Immature natural killer cell (primary cell): ENCODE results near the gene CHST15. TPM values are rescaled to one million over a fixed set of nuclear protein-coding genes. Genes with fewer than 3 reads are reported as not detected.

Experiments
- DNase-seq, 3 donors: peaks; one replicate each; pipeline ENCODE4 v3.0.0; 2022; ENCODE audit warnings: mixed read lengths in 1 of 3
- H3K27ac Mint-ChIP-seq, 6 donors: one replicate each; pipeline ENCODE4 v1.8.0; 2020; ENCODE audit warnings: mixed read lengths in 6 of 6, mild to moderate bottlenecking in 5 of 6, inconsistent platforms in 4 of 6, moderate library complexity in 3 of 6
- H3K27me3 Mint-ChIP-seq, 3 donors: one replicate each; pipeline ENCODE4 v1.8.0; 2020 to 2021; ENCODE audit warnings: low read depth in 3 of 3, mild to moderate bottlenecking in 3 of 3, mixed read lengths in 3 of 3, moderate library complexity in 3 of 3, inconsistent platforms in 1 of 3
- H3K36me3 Mint-ChIP-seq, 3 donors: one replicate each; pipeline ENCODE4 v1.8.0; 2020; ENCODE audit warnings: mixed read lengths in 3 of 3, inconsistent platforms in 2 of 3, mild to moderate bottlenecking in 2 of 3
- H3K4me1 Mint-ChIP-seq, 2 donors: one replicate each; pipeline ENCODE4 v1.8.0; 2020; ENCODE audit warnings: inconsistent platforms in 2 of 2, mild to moderate bottlenecking in 2 of 2, mixed read lengths in 2 of 2, moderate library complexity in 1 of 2
- H3K4me3 Mint-ChIP-seq, 5 donors: one replicate each; pipeline ENCODE4 v1.8.0; 2020; ENCODE audit warnings: mild to moderate bottlenecking in 5 of 5, mixed read lengths in 5 of 5, inconsistent platforms in 3 of 5, moderate library complexity in 3 of 5
- H3K9me3 Mint-ChIP-seq, 6 donors: one replicate each; pipeline ENCODE4 v1.8.0; 2020; ENCODE audit warnings: mild to moderate bottlenecking in 6 of 6, mixed read lengths in 6 of 6, inconsistent platforms in 4 of 6, moderate library complexity in 3 of 6
- polyA plus RNA-seq, 3 donors: library from polyadenylated mRNA; unstranded; fragments of 300-500 nt; fragmentation: Illumina TruSeq; gene quantifications; one replicate each; pipeline ENCODE4 v1.2.3, GENCODE V29; 2021

CHST15 gene
- polyA plus RNA-seq, result under 1 TPM; 0.07 to 0.20 (median 0.08) TPM

- no peak within 1 kb of the TSS for H3K27ac Mint-ChIP-seq
These were observed at the start of gene CHST15 for GRCh38 chr10:124092860-124093773. TSS of gene CHST15 (minus strand) at chr10:124093598. CDS start at chr10:124046212, 47,386 bp downstream.

GRCh38 chr10:124142960-124143359 lies 49.6 kb upstream of the CHST15 start:
- DNase-seq, result no peak
- peaks cover 0 to 2% (median 0%) of the 10 kb centered on the region in 6 donors for H3K9me3 Mint-ChIP-seq
- no peak overlapping the region for H3K27ac Mint-ChIP-seq
- H3K27me3 Mint-ChIP-seq, result peaks cover 0 to 3% (median 2%) of the 10 kb centered on the region in 3 donors
- no peak overlapping the region for H3K4me3 Mint-ChIP-seq
- no peaks in the 10 kb centered on the region for H3K36me3 Mint-ChIP-seq
- H3K4me1 Mint-ChIP-seq, result no peaks in the 10 kb centered on the region

More at GRCh38 chr10:124092860-124093773, at the start of gene CHST15:
- Mint-ChIP-seq H3K27me3 (peaks cover 3 to 24% (median 7%) of the 10 kb centered on the region in 3 donors), H3K36me3 (peaks cover 0 to 4% (median 3%) of the 10 kb centered on the region in 3 donors), H3K9me3 (peaks cover 0 to 3% (median 0%) of the 10 kb centered on the region in 6 donors), H3K4me1 (peaks cover 0 to 2% of the 10 kb centered on the region in 2 donors), H3K4me3 (peak within 1 kb of the TSS in 1 of 5 donors; percentile 30)
- DNase-seq, result no peak

GRCh38 chr10:124142006-124142739 lies 48.8 kb upstream of the CHST15 start:
- Mint-ChIP-seq H3K27me3 (peaks cover 0 to 3% (median 0%) of the 10 kb centered on the region in 3 donors), H3K9me3 (peaks cover 0 to 2% (median 0%) of the 10 kb centered on the region in 6 donors), H3K27ac (no peak overlapping the region), H3K4me3 (no peak overlapping the region), H3K36me3 (no peaks in the 10 kb centered on the region), H3K4me1 (no peaks in the 10 kb centered on the region)
- no peak for DNase-seq

GRCh38 chr10:124138883-124139348 lies 45.5 kb upstream of the CHST15 start:
- H3K27ac Mint-ChIP-seq, result no peak overlapping the region
- no peak for DNase-seq
- H3K27me3 Mint-ChIP-seq, result peaks cover 0 to 3% (median 0%) of the 10 kb centered on the region in 3 donors
- H3K9me3 Mint-ChIP-seq, result peaks cover 0 to 2% (median 0%) of the 10 kb centered on the region in 6 donors
- no peaks in the 10 kb centered on the region for H3K36me3 Mint-ChIP-seq
- no peaks in the 10 kb centered on the region for H3K4me1 Mint-ChIP-seq
- no peak overlapping the region for H3K4me3 Mint-ChIP-seq

- H3K36me3 Mint-ChIP-seq, result no peaks in the 10 kb centered on the region
- no peak for DNase-seq
- peaks cover 0 to 3% (median 0%) of the 10 kb centered on the region in 3 donors for H3K27me3 Mint-ChIP-seq
- no peaks in the 10 kb centered on the region for H3K4me1 Mint-ChIP-seq
- H3K4me3 Mint-ChIP-seq, result no peak overlapping the region
- peaks cover 0 to 2% (median 0%) of the 10 kb centered on the region in 6 donors for H3K9me3 Mint-ChIP-seq
- H3K27ac Mint-ChIP-seq, result no peak overlapping the region
These were observed 44.9 kb upstream of the CHST15 start for GRCh38 chr10:124138195-124138882.

GRCh38 chr10:124134251-124134893 lies 41.0 kb upstream of the CHST15 start:
- H3K27me3 Mint-ChIP-seq, result peaks cover 1 to 3% (median 2%) of the 10 kb centered on the region in 3 donors
- no peaks in the 10 kb centered on the region for H3K36me3 Mint-ChIP-seq
- no peak overlapping the region for H3K4me3 Mint-ChIP-seq
- no peak overlapping the region for H3K27ac Mint-ChIP-seq
- no peak for DNase-seq
- peaks cover 0 to 2% (median 0%) of the 10 kb centered on the region in 6 donors for H3K9me3 Mint-ChIP-seq
- no peaks in the 10 kb centered on the region for H3K4me1 Mint-ChIP-seq

GRCh38 chr10:124132876-124133275 lies 39.5 kb upstream of the CHST15 start:
- no peak overlapping the region for H3K27ac Mint-ChIP-seq
- H3K4me1 Mint-ChIP-seq, result no peaks in the 10 kb centered on the region
- H3K27me3 Mint-ChIP-seq, result peaks cover 0 to 3% (median 2%) of the 10 kb centered on the region in 3 donors
- H3K4me3 Mint-ChIP-seq, result no peak overlapping the region
- no peaks in the 10 kb centered on the region for H3K9me3 Mint-ChIP-seq
- no peak for DNase-seq
- no peaks in the 10 kb centered on the region for H3K36me3 Mint-ChIP-seq

- no peaks in the 10 kb centered on the region for H3K4me1 Mint-ChIP-seq
- DNase-seq, result no peak
- H3K9me3 Mint-ChIP-seq, result no peaks in the 10 kb centered on the region
- no peaks in the 10 kb centered on the region for H3K36me3 Mint-ChIP-seq
- H3K4me3 Mint-ChIP-seq, result no peak overlapping the region
- no peak overlapping the region for H3K27ac Mint-ChIP-seq
- H3K27me3 Mint-ChIP-seq, result peaks cover 0 to 3% (median 2%) of the 10 kb centered on the region in 3 donors
These were observed 38.9 kb upstream of the CHST15 start for GRCh38 chr10:124132306-124132705.

GRCh38 chr10:124131172-124131571 lies 37.8 kb upstream of the CHST15 start:
- Mint-ChIP-seq H3K27me3 (peaks cover 0 to 3% (median 2%) of the 10 kb centered on the region in 3 donors), H3K36me3 (no peaks in the 10 kb centered on the region), H3K4me1 (no peaks in the 10 kb centered on the region), H3K9me3 (no peaks in the 10 kb centered on the region), H3K4me3 (no peak overlapping the region), H3K27ac (no peak overlapping the region)
- no peak for DNase-seq

- Mint-ChIP-seq H3K27ac (no peak overlapping the region), H3K4me1 (no peaks in the 10 kb centered on the region), H3K4me3 (no peak overlapping the region), H3K27me3 (peaks cover 0 to 3% (median 2%) of the 10 kb centered on the region in 3 donors), H3K9me3 (no peaks in the 10 kb centered on the region), H3K36me3 (no peaks in the 10 kb centered on the region)
- DNase-seq, result no peak
These were observed 37.0 kb upstream of the CHST15 start for GRCh38 chr10:124130198-124130900.

GRCh38 chr10:124129471-124129870 lies 36.1 kb upstream of the CHST15 start:
- no peaks in the 10 kb centered on the region for H3K4me1 Mint-ChIP-seq
- H3K27ac Mint-ChIP-seq, result no peak overlapping the region
- H3K9me3 Mint-ChIP-seq, result no peaks in the 10 kb centered on the region
- H3K36me3 Mint-ChIP-seq, result no peaks in the 10 kb centered on the region
- no peak for DNase-seq
- H3K27me3 Mint-ChIP-seq, result peaks cover 0 to 3% (median 2%) of the 10 kb centered on the region in 3 donors
- H3K4me3 Mint-ChIP-seq, result no peak overlapping the region

GRCh38 chr10:124128811-124129145 lies 35.4 kb upstream of the CHST15 start:
- DNase-seq, result no peak
- Mint-ChIP-seq H3K36me3 (no peaks in the 10 kb centered on the region), H3K4me3 (no peak overlapping the region)

More at GRCh38 chr10:124128811-124129145, 35.4 kb upstream of the CHST15 start:
- H3K27ac Mint-ChIP-seq, result no peak overlapping the region
- H3K9me3 Mint-ChIP-seq, result no peaks in the 10 kb centered on the region
- no peaks in the 10 kb centered on the region for H3K4me1 Mint-ChIP-seq
- peaks cover 0 to 3% (median 2%) of the 10 kb centered on the region in 3 donors for H3K27me3 Mint-ChIP-seq
